HG03097 (cell line): ENCODE data around the gene NACA2.
"Not testable (repeated sequence)": the region's sequence is repeated elsewhere in the genome, so short reads cannot be mapped to it uniquely, and the experiment has no call there.

Experiments
- ATAC-seq: cut with Tn5 transposase; IDR thresholded peaks from one replicate; pipeline ENCODE4 v1.9.1; 2021; ENCODE audit not compliant: unreplicated experiment, low FRiP score

The NACA2 gene

GRCh38 chr17:61555127-61555566, 35.9 kb downstream of the NACA2 start:
- no peak for ATAC-seq

DNA sequence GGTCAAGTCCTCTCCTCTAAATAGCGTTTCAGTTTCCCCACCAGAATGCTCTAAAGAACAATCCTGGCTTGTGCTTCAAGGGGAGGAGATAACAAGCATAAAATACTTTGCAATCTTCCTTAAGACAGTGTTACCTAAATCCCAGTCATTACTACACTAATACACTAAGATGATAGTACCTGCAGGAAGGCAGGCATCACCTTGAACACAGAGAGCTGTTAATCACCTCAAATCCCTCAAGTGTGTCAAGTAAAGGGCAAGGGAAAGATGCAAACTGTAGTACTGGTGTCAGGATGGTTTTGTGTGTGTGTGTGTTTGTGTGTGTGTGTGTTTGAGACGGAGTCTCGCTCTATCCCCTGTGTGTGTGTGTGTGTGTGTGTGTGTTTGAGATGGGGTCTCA, 36.8 kb downstream of the NACA2 start:
- no peak for ATAC-seq

DNA sequence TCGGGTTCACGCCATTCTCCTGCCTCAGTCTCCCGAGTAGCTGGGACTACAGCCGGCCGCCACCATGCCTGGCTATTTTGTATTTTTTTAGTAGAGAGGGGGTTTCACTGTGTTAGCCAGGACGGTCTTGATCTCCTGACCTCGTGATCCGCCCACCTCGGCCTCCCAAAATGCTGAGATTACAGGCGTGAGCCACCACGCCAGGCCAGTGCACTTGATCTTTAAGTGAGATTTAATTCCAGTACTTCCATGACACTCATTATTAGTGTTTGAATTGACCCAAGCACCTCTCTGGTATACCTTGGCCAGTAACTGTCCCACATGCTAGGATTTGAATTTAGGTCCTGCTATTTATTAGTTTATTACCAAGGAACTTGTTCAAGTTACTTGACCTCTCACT, 38.5 kb downstream of the NACA2 start:
- ATAC-seq: not testable (repeated sequence)

DNA sequence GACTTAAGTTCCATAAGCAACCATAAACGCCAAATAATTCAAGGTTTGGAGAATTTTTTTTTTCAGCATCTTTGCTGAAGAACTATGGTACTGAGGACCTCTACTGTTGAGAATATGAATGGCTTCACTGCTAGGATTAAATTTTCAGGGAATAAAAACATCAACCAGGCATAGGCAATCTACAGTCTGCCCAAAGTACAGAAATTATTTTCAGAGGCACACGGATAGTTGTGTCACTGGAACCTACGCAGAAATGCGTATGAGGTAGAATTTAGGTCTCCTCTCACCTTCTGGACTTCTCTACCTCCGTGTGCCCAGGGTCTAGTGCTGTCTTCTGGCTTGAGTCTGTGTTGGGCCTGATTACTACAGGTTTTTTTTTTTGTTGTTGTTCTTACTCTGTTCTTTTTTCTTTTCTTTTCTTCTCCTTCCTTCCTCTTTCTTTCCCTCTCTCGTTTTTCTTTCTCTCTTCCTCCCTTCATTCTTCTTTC, 39.7 kb downstream of the NACA2 start:
- no peak for ATAC-seq

- no peak for ATAC-seq
These were observed 43.9 kb downstream of the NACA2 start for GRCh38 chr17:61547113-61547512.

GRCh38 chr17:61545335-61545938, 45.6 kb downstream of the NACA2 start:
- ATAC-seq: no peak

DNA sequence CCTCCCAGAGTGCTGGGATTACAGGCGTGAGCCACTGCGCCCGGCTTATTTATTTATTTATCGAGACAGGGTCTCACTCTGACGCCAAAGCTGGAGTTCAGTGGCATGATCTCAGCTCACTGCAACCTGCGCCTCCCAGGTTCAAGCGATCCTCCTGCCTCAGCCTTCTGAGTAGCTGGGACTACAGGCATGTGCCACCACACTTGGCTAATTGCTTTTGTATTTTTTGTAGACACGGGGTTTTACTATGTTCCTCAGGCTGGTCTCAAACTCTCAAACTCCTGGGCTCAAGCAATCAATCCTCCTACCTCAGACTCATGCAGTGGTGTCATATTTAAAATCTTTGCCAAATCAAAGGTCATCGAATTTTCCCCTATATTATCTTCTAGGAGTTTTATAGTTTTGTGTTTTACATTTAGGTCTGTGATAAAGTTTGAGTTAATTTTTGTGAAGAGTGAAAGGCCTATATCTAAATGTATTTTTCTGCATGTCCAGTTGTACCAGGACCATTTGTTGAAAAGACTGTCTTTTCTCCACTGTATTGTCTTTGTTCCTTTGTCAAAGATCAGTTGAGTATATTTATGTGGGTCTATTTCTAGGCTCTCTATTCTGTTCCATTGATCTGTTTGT, 47.1 kb downstream of the NACA2 start:
- ATAC-seq: no peak

- no peak for ATAC-seq
These were observed 49.0 kb downstream of the NACA2 start for GRCh38 chr17:61542027-61542426.

- no peak for ATAC-seq
These were observed 50.1 kb downstream of the NACA2 start for GRCh38 chr17:61540874-61541273.
